Liver (tissue), 3 donors: ENCODE results near the gene TMEM163.

Experiments
- ATF3 ChIP-seq: IDR thresholded peaks from 2 replicates; pipeline ENCODE4 v1.6.1; 2016; ENCODE audit warnings: antibody characterized with exemption
- CTCF ChIP-seq: fragments of 150-350 bp; IDR thresholded peaks from 2 replicates; pipeline ENCODE4 v1.5.1; 2017; ENCODE audit warnings: improper control_type of control experiment, low read depth, low read length; ENCODE audit not compliant: missing input control
- FOXA2 ChIP-seq: IDR thresholded peaks from 2 replicates; pipeline ENCODE4 v1.6.1; 2016; ENCODE audit warnings: antibody characterized with exemption
- GABPA ChIP-seq, 2 donors: IDR thresholded peaks in 1 of 2; conservative IDR thresholded peaks in 1 of 2; 2 replicates each; pipeline ENCODE4 v1.6.1; 2016; ENCODE audit warnings: antibody characterized with exemption in 2 of 2, mild to moderate bottlenecking in 1 of 2, moderate library complexity in 1 of 2
- JUND ChIP-seq, 2 donors: IDR thresholded peaks; 2 replicates each; pipeline ENCODE4 v1.6.1; 2016; ENCODE audit warnings: antibody characterized with exemption in 2 of 2
- MAX ChIP-seq: IDR thresholded peaks from 2 replicates; pipeline ENCODE4 v1.6.1; 2016; ENCODE audit warnings: antibody characterized with exemption
- NR2F2 ChIP-seq: IDR thresholded peaks from 2 replicates; pipeline ENCODE4 v1.6.1; 2016; ENCODE audit warnings: antibody characterized with exemption
- RAD21 ChIP-seq, 2 donors: IDR thresholded peaks; 2 replicates each; pipeline ENCODE4 v1.6.1; 2016; ENCODE audit warnings: antibody characterized with exemption in 2 of 2, mild to moderate bottlenecking in 2 of 2
- RXRA ChIP-seq, 2 donors: IDR thresholded peaks; 2 replicates each; pipeline ENCODE4 v1.6.1; 2017 to 2018; ENCODE audit warnings: antibody characterized with exemption in 2 of 2, mild to moderate bottlenecking in 1 of 2
- SP1 ChIP-seq: IDR thresholded peaks from 2 replicates; pipeline ENCODE4 v1.6.1; 2018; ENCODE audit warnings: antibody characterized with exemption, mild to moderate bottlenecking
- TAF1 ChIP-seq: conservative IDR thresholded peaks from 2 replicates; pipeline ENCODE4 v1.6.1; 2016; ENCODE audit warnings: antibody characterized with exemption, mild to moderate bottlenecking
- donor health status: healthy.
- donor health status: healthy.

- TF ChIP-seq CTCF (no peak), TAF1 (no peak), GABPA (IDR thresholded peaks at IDR 0.05 in 1 of 2, conservative IDR thresholded peaks at IDR 0.05 in 1 of 2) (no peak), RXRA (IDR thresholded peaks at IDR 0.05) (no peak), JUND (IDR thresholded peaks at IDR 0.05) (no peak), SP1 (no peak), ATF3 (no peak), NR2F2 (no peak), FOXA2 (no peak), RAD21 (IDR thresholded peaks at IDR 0.05) (no peak), MAX (no peak)
Observed at GRCh38 chr2:134572314-134573084, 146.3 kb downstream of the TMEM163 start.
